ENCODE results near the gene MAMSTR.

Gene MAMSTR

GRCh38 chr19:48673436-48674100, 46.0 kb downstream of the MAMSTR start:
- no peak overlapping the region for H3K4me3 ChIP-seq (ENCODE audit: low read length)

GRCh38 chr19:48672994-48673393, 46.5 kb downstream of the MAMSTR start, which contains the start of gene NTN5:
NTN5 (minus strand) TSS chr19:48673017; CDS start chr19:48670986, 2,031 bp downstream.
- no peak within 1 kb of the TSS for H3K4me3 ChIP-seq (ENCODE audit: low read length)
- DNase-seq (ENCODE audit: low read depth, low spot score), result no peak

More at GRCh38 chr19:48673436-48674100, 46.0 kb downstream of the MAMSTR start:
- DNase-seq (ENCODE audit: low read depth, low spot score), result no peak

GRCh38 chr19:48671446-48671995, 48.0 kb downstream of the MAMSTR start:
- no peak overlapping the region for H3K4me3 ChIP-seq (ENCODE audit: low read length)
- DNase-seq (ENCODE audit: low read depth, low spot score), result no peak

- no peak for DNase-seq (ENCODE audit: low read depth, low spot score)
- H3K4me3 ChIP-seq (ENCODE audit: low read length), result no peak overlapping the region
Measured at GRCh38 chr19:48670699-48671445, 48.7 kb downstream of the MAMSTR start.

GRCh38 chr19:48669903-48670668, 49.4 kb downstream of the MAMSTR start:
- no peak overlapping the region for H3K4me3 ChIP-seq (ENCODE audit: low read length)
- no peak for DNase-seq (ENCODE audit: low read depth, low spot score)

- DNase-seq (ENCODE audit: low read depth, low spot score), result no peak
- H3K4me3 ChIP-seq (ENCODE audit: low read length), result no peak overlapping the region
Measured at GRCh38 chr19:48668761-48669160, 50.8 kb downstream of the MAMSTR start.

GRCh38 chr19:48668332-48668731, 51.2 kb downstream of the MAMSTR start:
- DNase-seq (ENCODE audit: low read depth, low spot score), result no peak
- H3K4me3 ChIP-seq (ENCODE audit: low read length), result no peak overlapping the region

- DNase-seq (ENCODE audit: low read depth, low spot score), result no peak
Measured at GRCh38 chr19:48665786-48666185, 53.7 kb downstream of the MAMSTR start.

GRCh38 chr19:48664476-48664875, 55.0 kb downstream of the MAMSTR start:
- H3K4me3 ChIP-seq (ENCODE audit: low read length), result no peak overlapping the region
- no peak for DNase-seq (ENCODE audit: low read depth, low spot score)

More at GRCh38 chr19:48665786-48666185, 53.7 kb downstream of the MAMSTR start:
- H3K4me3 ChIP-seq (ENCODE audit: low read length), result no peak overlapping the region

- H3K4me3 ChIP-seq (ENCODE audit: low read length), result no peak overlapping the region
- DNase-seq (ENCODE audit: low read depth, low spot score), result no peak
Measured at GRCh38 chr19:48663667-48664066, 55.9 kb downstream of the MAMSTR start.
